Upper lobe of right lung (tissue), 1 donor: ENCODE data around the gene DNAH8. TPM values are rescaled to one million over a fixed set of nuclear protein-coding genes. Genes with fewer than 3 reads are reported as not detected.

Experiments used
- ATAC-seq: fragments of 200-7000 bp; cut with Tn5 transposase; one replicate; pipeline ENCODE4 v1.9.1; 2020; ENCODE audit warnings: mild to moderate bottlenecking, moderate library complexity
- DNase-seq: peaks from one replicate; pipeline ENCODE4 v3.0.0-alpha.2; 2020
- H3K27ac ChIP-seq: fragments of 200-600 bp; one replicate; pipeline ENCODE4 v1.8.0; 2022
- H3K27me3 ChIP-seq: fragments of 200-600 bp; one replicate; pipeline ENCODE4 v1.8.0; 2022; ENCODE audit warnings: mild to moderate bottlenecking
- H3K36me3 ChIP-seq: fragments of 200-600 bp; one replicate; pipeline ENCODE4 v1.8.0; 2022
- H3K4me1 ChIP-seq: fragments of 200-600 bp; one replicate; pipeline ENCODE4 v1.8.0; 2022
- H3K4me3 ChIP-seq: fragments of 200-600 bp; one replicate; pipeline ENCODE4 v1.8.0; 2022; ENCODE audit warnings: mild to moderate bottlenecking
- H3K9me3 ChIP-seq: fragments of 200-600 bp; one replicate; pipeline ENCODE4 v1.8.0; 2022
- CTCF ChIP-seq: fragments of 200-600 bp; IDR thresholded peaks from one replicate; pipeline ENCODE4 v1.8.0; 2022; ENCODE audit warnings: antibody characterized with exemption
- intact Hi-C: fragments of 100-400 bp; cut with DNase I; formaldehyde crosslinking; loops from one replicate; pipeline ENCODE4 v1.11.0; 2022
- total RNA-seq: library from RNA; stranded (reverse); fragmentation: NEBNext Ultra II Directional; extraction: Animal tissue kit (Norgen Biotek cat#: 25700); gene quantifications from one replicate; pipeline ENCODE4 v1.2.1, GENCODE V29; 2021
- donor health status: DM: no; HTN: yes; CAD: no; lungs with severe emphysema.

DNAH8 gene
- total RNA-seq, 1 donor from 2014 or later = 0.17 TPM

- no peak overlapping the region for H3K4me3 ChIP-seq
- TF ChIP-seq CTCF = no peak
- no peak overlapping the region for H3K27ac ChIP-seq
- no peaks in the 10 kb centered on the region for H3K4me1 ChIP-seq
- ATAC-seq = no peak
- intact Hi-C loops = no loop called here
- no peaks in the 10 kb centered on the region for H3K9me3 ChIP-seq
- H3K36me3 ChIP-seq = no peaks in the 10 kb centered on the region
- no peaks in the 10 kb centered on the region for H3K27me3 ChIP-seq
- DNase-seq = no peak
Measured at GRCh38 chr6:39063526-39063925, 348.4 kb downstream of the DNAH8 start.

GRCh38 chr6:39065561-39065960 is 350.4 kb downstream of the DNAH8 start:
- H3K9me3 ChIP-seq = no peaks in the 10 kb centered on the region
- no peaks in the 10 kb centered on the region for H3K4me1 ChIP-seq
- no peaks in the 10 kb centered on the region for H3K36me3 ChIP-seq
- intact Hi-C loops = no loop called here
- H3K27me3 ChIP-seq = peaks cover 1% of the 10 kb centered on the region
- TF ChIP-seq CTCF = no peak
- ATAC-seq = no peak
- H3K4me3 ChIP-seq = no peak overlapping the region
- no peak for DNase-seq
- no peak overlapping the region for H3K27ac ChIP-seq

GRCh38 chr6:39068391-39068790 is 353.3 kb downstream of the DNAH8 start:
- ATAC-seq (no peak), DNase-seq (peak; percentile 16)
- Histone ChIP-seq H3K36me3 (no peaks in the 10 kb centered on the region), H3K4me1 (no peaks in the 10 kb centered on the region), H3K9me3 (no peaks in the 10 kb centered on the region), H3K27ac (no peak overlapping the region), H3K27me3 (peaks cover 4% of the 10 kb centered on the region), H3K4me3 (no peak overlapping the region)
- no peak for TF ChIP-seq CTCF
- intact Hi-C loops = no loop called here

- Histone ChIP-seq H3K4me3 (no peak overlapping the region), H3K4me1 (no peaks in the 10 kb centered on the region), H3K27me3 (peaks cover 4% of the 10 kb centered on the region), H3K27ac (no peak overlapping the region), H3K36me3 (no peaks in the 10 kb centered on the region), H3K9me3 (no peaks in the 10 kb centered on the region)
- TF ChIP-seq CTCF = no peak
- ATAC-seq (peak; percentile 9), DNase-seq (peak; percentile 23)
- intact Hi-C loops = no loop called here
Measured at GRCh38 chr6:39072830-39073229, 357.7 kb downstream of the DNAH8 start.

GRCh38 chr6:39073471-39074355 is 358.6 kb downstream of the DNAH8 start:
- Histone ChIP-seq H3K4me3 (no peak overlapping the region), H3K4me1 (no peaks in the 10 kb centered on the region), H3K36me3 (no peaks in the 10 kb centered on the region), H3K27ac (no peak overlapping the region), H3K27me3 (peaks cover 4% of the 10 kb centered on the region), H3K9me3 (no peaks in the 10 kb centered on the region)
- ATAC-seq (no peak), DNase-seq (peak; percentile 57)
- intact Hi-C loops = no loop called here
- no peak for TF ChIP-seq CTCF
